ENCODE data around the gene IQSEC1. TPM values are rescaled to one million over a fixed set of nuclear protein-coding genes. Genes with fewer than 3 reads are reported as not detected.

Gene IQSEC1
- total and polyA plus RNA-seq, 9 of the 15 experiments (the other 6 are each of a cell fraction or from before 2014, with no cell fraction given): 0.56 to 39.0 (median 6.8) TPM

GRCh38 chr3:12967606-12968351 is 105.5 kb downstream of the IQSEC1 start (continued):
- no peak for TF ChIP-seq LEF1 (IDR thresholded peaks at IDR 0.05)
- TF ChIP-seq ERF (CRISPR knock-in tag; IDR thresholded peaks at IDR 0.05): no peak
- TF ChIP-seq DIDO1 (tag; IDR thresholded peaks at IDR 0.05; ENCODE audit: low read depth): no peak
- TF ChIP-seq SIRT6 (IDR thresholded peaks at IDR 0.05; ENCODE audit: low read depth, low read length): no peak
- TF ChIP-seq NCOA6 (IDR thresholded peaks at IDR 0.05): no peak
- no peak for TF ChIP-seq SMAD1 (IDR thresholded peaks at IDR 0.05; ENCODE audit: low read depth, low read length, partially characterized antibody)
- no peak for TF ChIP-seq RBM17 (IDR thresholded peaks at IDR 0.05; ENCODE audit: borderline replicate concordance, low read depth, low read length)
- TF ChIP-seq ZNF24 (IDR thresholded peaks at IDR 0.05): no peak
- TF ChIP-seq ATF2 (CRISPR knock-in tag; IDR thresholded peaks at IDR 0.05): no peak
- no peak for TF ChIP-seq ZNF766 (CRISPR knock-in tag; conservative IDR thresholded peaks at IDR 0.05)
- no peak for TF ChIP-seq GMEB1 (CRISPR knock-in tag; IDR thresholded peaks at IDR 0.05)
